CD14-positive monocyte (primary cell): ENCODE data around the gene PLIN4. TPM values are rescaled to one million over a fixed set of nuclear protein-coding genes. Genes with fewer than 3 reads are reported as not detected.

Experiments used
- DNase-seq, 3 donors: peaks; one replicate each; pipeline ENCODE4 v3.0.0-alpha.2; 2011 to 2022
- H2AFZ ChIP-seq: 2 replicates; pipeline ENCODE4 v1.6.0; 2012; ENCODE audit warnings: mild to moderate bottlenecking, low read depth, low read length, inconsistent platforms; ENCODE audit not compliant: insufficient read depth, poor library complexity, severe bottlenecking
- H3K27ac ChIP-seq, 2 donors: 1 replicate in 1 of 2; 2 replicates in 1 of 2; pipeline ENCODE4 v1.5.1; 2012 to 2013; ENCODE audit warnings: low read length in 2 of 2, control low read depth in 1 of 2, inconsistent platforms in 1 of 2, low read depth in 1 of 2, mild to moderate bottlenecking in 1 of 2
- H3K27me3 ChIP-seq, 2 donors: one replicate each; pipeline versions ENCODE4 v1.6.0 to v1.6.1; 2011 to 2013; ENCODE audit warnings: low read length in 2 of 2; ENCODE audit not compliant: control insufficient read depth in 2 of 2, insufficient read depth in 2 of 2
- H3K36me3 ChIP-seq, 2 donors: replicated peaks in 1 of 2; 1 replicate in 1 of 2; 2 replicates in 1 of 2; pipeline versions ENCODE4 v1.5.1 to v1.6.1; 2012 to 2013; ENCODE audit warnings: low read length in 2 of 2, control low read depth in 1 of 2, inconsistent platforms in 1 of 2, mild to moderate bottlenecking in 1 of 2; ENCODE audit not compliant: insufficient read depth in 2 of 2, control insufficient read depth in 1 of 2
- H3K4me1 ChIP-seq, 2 donors: 1 replicate in 1 of 2; 2 replicates in 1 of 2; pipeline versions ENCODE4 v1.5.1 to v1.6.1; 2012 to 2013; ENCODE audit warnings: low read length in 2 of 2, control low read depth in 1 of 2, inconsistent platforms in 1 of 2, mild to moderate bottlenecking in 1 of 2, moderate library complexity in 1 of 2; ENCODE audit not compliant: insufficient read depth in 2 of 2, control insufficient read depth in 1 of 2
- H3K4me2 ChIP-seq: replicated peaks from 2 replicates; pipeline ENCODE3; 2012; ENCODE audit warnings: low read length, moderate library complexity, mild to moderate bottlenecking; ENCODE audit not compliant: poor library complexity, severe bottlenecking; ENCODE audit errors: extremely low read depth
- H3K4me3 ChIP-seq, 3 experiments: fragments of 200-600 bp in 1 of 3; sonication (generic) in 1 of 3; replicated peaks in 1 of 3; 1 replicate in 2 of 3; 2 replicates in 1 of 3; pipeline ENCODE4 v1.5.1; 2011 to 2013; ENCODE audit warnings: low read length in 3 of 3, mild to moderate bottlenecking in 3 of 3, control low read depth in 2 of 3, low read depth in 2 of 3, inconsistent platforms in 1 of 3, moderate library complexity in 1 of 3
- H3K79me2 ChIP-seq: 2 replicates; pipeline ENCODE4 v1.6.0; 2012; ENCODE audit warnings: mild to moderate bottlenecking, control low read depth, inconsistent platforms, low read length, moderate library complexity; ENCODE audit not compliant: insufficient read depth
- H3K9ac ChIP-seq: 2 replicates; pipeline ENCODE4 v1.6.0; 2017; ENCODE audit warnings: low read length, mild to moderate bottlenecking; ENCODE audit not compliant: insufficient read depth, poor library complexity, severe bottlenecking
- H3K9me3 ChIP-seq, 2 donors: replicated peaks in 1 of 2; 1 replicate in 1 of 2; 2 replicates in 1 of 2; pipeline versions ENCODE4 v1.5.1 to v1.6.1; 2012 to 2013; ENCODE audit warnings: low read length in 2 of 2, control low read depth in 1 of 2; ENCODE audit not compliant: control insufficient read depth in 1 of 2, insufficient read depth in 1 of 2
- H4K20me1 ChIP-seq: 2 replicates; pipeline ENCODE4 v1.6.0; 2012; ENCODE audit warnings: mild to moderate bottlenecking, low read length, control low read depth, moderate library complexity; ENCODE audit not compliant: insufficient read depth
- H3K27ac Mint-ChIP-seq, 7 donors: one replicate each; pipeline ENCODE4 v1.8.0; 2020; ENCODE audit warnings: mild to moderate bottlenecking in 7 of 7, mixed read lengths in 7 of 7, moderate library complexity in 6 of 7, inconsistent platforms in 2 of 7
- H3K27me3 Mint-ChIP-seq, 3 donors: one replicate each; pipeline ENCODE4 v1.8.0; 2021 to 2022; ENCODE audit warnings: low read depth in 3 of 3, mild to moderate bottlenecking in 3 of 3, mixed read lengths in 3 of 3, moderate library complexity in 3 of 3, inconsistent platforms in 1 of 3
- H3K36me3 Mint-ChIP-seq, 2 donors: one replicate each; pipeline ENCODE4 v1.8.0; 2020; ENCODE audit warnings: mixed read lengths in 2 of 2, inconsistent platforms in 1 of 2, mild to moderate bottlenecking in 1 of 2
- H3K4me1 Mint-ChIP-seq: one replicate; pipeline ENCODE4 v1.8.0; 2020; ENCODE audit warnings: mild to moderate bottlenecking, mixed read lengths
- H3K4me3 Mint-ChIP-seq, 2 donors: one replicate each; pipeline ENCODE4 v1.8.0; 2020; ENCODE audit warnings: mild to moderate bottlenecking in 2 of 2, mixed read lengths in 2 of 2, moderate library complexity in 1 of 2
- H3K9me3 Mint-ChIP-seq, 7 donors: one replicate each; pipeline ENCODE4 v1.8.0; 2020 to 2022; ENCODE audit warnings: mixed read lengths in 7 of 7, mild to moderate bottlenecking in 6 of 7, moderate library complexity in 6 of 7, inconsistent platforms in 2 of 7
- WGBS: methylation state at CpG from one replicate; pipeline ENCODE4 v1.1.5; 2013; ENCODE audit warnings: missing lambda C conversion rate; ENCODE audit not compliant: insufficient coverage; 5-methylcytosine and 5-hydroxymethylcytosine counted together
- intact Hi-C, 2 donors: fragments of 100-400 bp; cut with micrococcal nuclease; formaldehyde crosslinking; loops; one replicate each; pipeline versions ENCODE4 v1.15.0 to v1.15.1; 2023
- polyA plus RNA-seq, 3 donors: library from polyadenylated mRNA; depleted of rRNA in 1 of 3; unstranded in 2 of 3; stranded (reverse) in 1 of 3; fragments of 300-500 nt in 2 of 3; fragments of >200 nt in 1 of 3; fragmentation: Illumina TruSeq in 2 of 3; gene quantifications; 1 replicate in 2 of 3; 2 replicates in 1 of 3; pipeline ENCODE4 v1.2.3, GENCODE V29; 2012 to 2021
- TF ChIP-seq, protein P1 (sequence below): fragments of 200-600 bp; IDR thresholded peaks from one replicate; pipeline ENCODE4 v1.8.0; 2022; ENCODE audit warnings: antibody characterized with exemption, mild to moderate bottlenecking

Gene PLIN4
- polyA plus RNA-seq, 3 donors: 0.05 to 0.19 TPM; not detected in 1

DNA sequence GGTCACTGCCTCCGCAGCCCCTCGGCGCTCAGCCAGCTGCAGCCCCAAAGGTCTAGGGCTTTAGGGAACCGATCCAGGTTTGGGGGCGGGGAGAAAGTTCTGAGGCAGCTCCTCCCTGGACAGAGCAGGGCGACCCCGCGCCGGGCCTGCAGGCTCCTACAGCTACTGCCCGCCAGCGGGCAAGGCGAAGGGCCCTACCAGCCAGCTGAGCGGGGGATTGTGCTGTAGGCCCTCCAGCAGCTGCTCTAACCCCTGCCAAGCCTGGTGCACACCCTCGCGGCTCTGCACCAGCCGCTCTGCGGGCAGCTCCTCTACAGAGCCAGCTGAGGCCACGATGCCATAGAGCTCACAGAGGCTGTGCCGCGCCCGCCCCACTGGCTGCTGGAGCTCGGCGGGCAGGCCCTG is 14.0 kb downstream of the PLIN4 start:
- H2AFZ ChIP-seq: no peak overlapping the region
- H3K9me3 ChIP-seq: no peaks in the 10 kb centered on the region
- H3K27me3 ChIP-seq: no peaks in the 10 kb centered on the region
- TF ChIP-seq, protein P1, sequence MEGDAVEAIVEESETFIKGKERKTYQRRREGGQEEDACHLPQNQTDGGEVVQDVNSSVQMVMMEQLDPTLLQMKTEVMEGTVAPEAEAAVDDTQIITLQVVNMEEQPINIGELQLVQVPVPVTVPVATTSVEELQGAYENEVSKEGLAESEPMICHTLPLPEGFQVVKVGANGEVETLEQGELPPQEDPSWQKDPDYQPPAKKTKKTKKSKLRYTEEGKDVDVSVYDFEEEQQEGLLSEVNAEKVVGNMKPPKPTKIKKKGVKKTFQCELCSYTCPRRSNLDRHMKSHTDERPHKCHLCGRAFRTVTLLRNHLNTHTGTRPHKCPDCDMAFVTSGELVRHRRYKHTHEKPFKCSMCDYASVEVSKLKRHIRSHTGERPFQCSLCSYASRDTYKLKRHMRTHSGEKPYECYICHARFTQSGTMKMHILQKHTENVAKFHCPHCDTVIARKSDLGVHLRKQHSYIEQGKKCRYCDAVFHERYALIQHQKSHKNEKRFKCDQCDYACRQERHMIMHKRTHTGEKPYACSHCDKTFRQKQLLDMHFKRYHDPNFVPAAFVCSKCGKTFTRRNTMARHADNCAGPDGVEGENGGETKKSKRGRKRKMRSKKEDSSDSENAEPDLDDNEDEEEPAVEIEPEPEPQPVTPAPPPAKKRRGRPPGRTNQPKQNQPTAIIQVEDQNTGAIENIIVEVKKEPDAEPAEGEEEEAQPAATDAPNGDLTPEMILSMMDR: no peak
- peaks cover 0 to 6% of the 10 kb centered on the region in 2 donors for H3K4me1 ChIP-seq
- Mint-ChIP-seq H3K4me3 (no peak overlapping the region), H3K4me1 (peaks cover 7% of the 10 kb centered on the region), H3K9me3 (no peaks in the 10 kb centered on the region), H3K36me3 (peaks cover 37 to 58% of the 10 kb centered on the region in 2 donors), H3K27ac (peak overlapping the region in 1 of 7 donors; percentile 36), H3K27me3 (no peaks in the 10 kb centered on the region)
- H3K9ac ChIP-seq: no peak overlapping the region
- H3K4me2 ChIP-seq: no peak overlapping the region
- H4K20me1 ChIP-seq: no peaks in the 10 kb centered on the region
- H3K27ac ChIP-seq: no peak overlapping the region
- peaks cover 34 to 36% of the 10 kb centered on the region in 2 donors for H3K36me3 ChIP-seq
- H3K4me3 ChIP-seq: no peak overlapping the region
- DNase-seq: no peak
- intact Hi-C loops: no loop called here
- 95% methylated on average over 22 of the region's 23 CpGs for WGBS
- H3K79me2 ChIP-seq: no peaks in the 10 kb centered on the region

DNA sequence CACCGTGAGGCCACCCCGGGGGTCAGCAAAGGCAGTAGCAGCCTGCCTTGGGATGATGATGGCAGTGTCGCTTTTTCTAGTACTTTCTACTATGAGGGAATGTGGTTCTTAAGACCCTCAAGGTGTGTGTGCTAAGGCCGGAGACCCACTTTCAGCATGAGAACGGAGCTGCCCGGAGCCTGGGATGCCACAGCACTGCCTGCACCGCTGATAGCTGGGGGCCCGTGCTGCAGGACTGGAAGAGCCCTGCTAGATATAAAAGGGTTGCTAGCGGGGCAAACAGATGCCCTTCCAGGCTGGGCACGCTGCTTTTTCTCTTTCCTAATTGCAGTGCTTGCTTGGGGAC is 14.5 kb downstream of the PLIN4 start:
- Histone ChIP-seq H3K27me3 (no peaks in the 10 kb centered on the region), H3K4me2 (no peak overlapping the region), H3K4me3 (no peak overlapping the region), H3K79me2 (no peaks in the 10 kb centered on the region), H2AFZ (no peak overlapping the region), H3K4me1 (peaks cover 0 to 6% of the 10 kb centered on the region in 2 donors), H4K20me1 (no peaks in the 10 kb centered on the region), H3K27ac (no peak overlapping the region), H3K9me3 (no peaks in the 10 kb centered on the region), H3K9ac (no peak overlapping the region), H3K36me3 (peaks cover 36 to 39% of the 10 kb centered on the region in 2 donors)
- no peaks in the 10 kb centered on the region for H3K9me3 Mint-ChIP-seq
- intact Hi-C loops: no loop called here
- no peaks in the 10 kb centered on the region for H3K27me3 Mint-ChIP-seq
- no peak overlapping the region for H3K4me3 Mint-ChIP-seq
- H3K36me3 Mint-ChIP-seq: peaks cover 40 to 58% of the 10 kb centered on the region in 2 donors
- H3K27ac Mint-ChIP-seq: no peak overlapping the region
- peaks cover 7% of the 10 kb centered on the region for H3K4me1 Mint-ChIP-seq
- TF ChIP-seq, protein P1: no peak
- DNase-seq: no peak
- WGBS: 97% methylated on average over 10 of the region's 10 CpGs
